ENCODE measurements around the gene KIF25.

The KIF25 gene

GRCh38 chr6:168064226-168064807, 66.8 kb downstream of the KIF25 start:
- no peaks in the 10 kb centered on the region for H3F3A ChIP-seq (ENCODE audit: insufficient read depth)
- H3K9me3 ChIP-seq (ENCODE audit: insufficient read depth, low read length): no peaks in the 10 kb centered on the region
- no peaks in the 10 kb centered on the region for H4K20me1 ChIP-seq (ENCODE audit: low read depth, low read length)
- H2AFZ ChIP-seq (ENCODE audit: low read depth, low read length, severe bottlenecking): no peak overlapping the region
- H3K4me3 ChIP-seq (ENCODE audit: insufficient read depth, low read length, poor library complexity, severe bottlenecking): no peak overlapping the region
- no peak overlapping the region for H3K9ac ChIP-seq (ENCODE audit: low read length)
- H3K79me2 ChIP-seq (ENCODE audit: insufficient read depth, low read length): no peaks in the 10 kb centered on the region
- no peak for TF ChIP-seq EZH2phosphoT487 (conservative IDR thresholded peaks at IDR 0.05; ENCODE audit: low read length)
- TF ChIP-seq CTCF (IDR thresholded peaks at IDR 0.05; ENCODE audit: insufficient read depth, low read length, poor library complexity, severe bottlenecking): no peak
- H3K9me2 ChIP-seq (replicated peaks; ENCODE audit: insufficient read depth, low read length): no peaks in the 10 kb centered on the region
- no peaks in the 10 kb centered on the region for H3K27me3 ChIP-seq (ENCODE audit: low read length)
- H3K36me3 ChIP-seq (ENCODE audit: low read length): no peaks in the 10 kb centered on the region
- no peak overlapping the region for H3K27ac ChIP-seq (ENCODE audit: low read depth, low read length)
- no peak overlapping the region for H3K4me2 ChIP-seq (ENCODE audit: low read depth, low read length, poor library complexity, severe bottlenecking)

GRCh38 chr6:168067081-168067759, 69.7 kb downstream of the KIF25 start:
- no peaks in the 10 kb centered on the region for H3K9me3 ChIP-seq (ENCODE audit: insufficient read depth, low read length)
- H4K20me1 ChIP-seq (ENCODE audit: low read depth, low read length): no peaks in the 10 kb centered on the region
- H3K27ac ChIP-seq (ENCODE audit: low read depth, low read length): no peak overlapping the region
- H3F3A ChIP-seq (ENCODE audit: insufficient read depth): no peaks in the 10 kb centered on the region
- H3K9me2 ChIP-seq (replicated peaks; ENCODE audit: insufficient read depth, low read length): no peaks in the 10 kb centered on the region
- H2AFZ ChIP-seq (ENCODE audit: low read depth, low read length, severe bottlenecking): no peak overlapping the region
- no peaks in the 10 kb centered on the region for H3K36me3 ChIP-seq (ENCODE audit: low read length)
- no peak overlapping the region for H3K4me3 ChIP-seq (ENCODE audit: insufficient read depth, low read length, poor library complexity, severe bottlenecking)
- H3K9ac ChIP-seq (ENCODE audit: low read length): no peak overlapping the region
- H3K27me3 ChIP-seq (ENCODE audit: low read length): no peaks in the 10 kb centered on the region
- H3K4me2 ChIP-seq (ENCODE audit: low read depth, low read length, poor library complexity, severe bottlenecking): no peak overlapping the region
- no peaks in the 10 kb centered on the region for H3K79me2 ChIP-seq (ENCODE audit: insufficient read depth, low read length)
- TF ChIP-seq CTCF (IDR thresholded peaks at IDR 0.05; ENCODE audit: insufficient read depth, low read length, poor library complexity, severe bottlenecking) (no peak), EZH2phosphoT487 (conservative IDR thresholded peaks at IDR 0.05; ENCODE audit: low read length) (no peak)

- Histone ChIP-seq H3K27ac (ENCODE audit: low read depth, low read length) (no peak overlapping the region), H3K79me2 (ENCODE audit: insufficient read depth, low read length) (no peaks in the 10 kb centered on the region), H3K27me3 (ENCODE audit: low read length) (no peaks in the 10 kb centered on the region), H3K4me3 (ENCODE audit: insufficient read depth, low read length, poor library complexity, severe bottlenecking) (no peak overlapping the region), H4K20me1 (ENCODE audit: low read depth, low read length) (no peaks in the 10 kb centered on the region), H3K9ac (ENCODE audit: low read length) (no peak overlapping the region), H3K9me3 (ENCODE audit: insufficient read depth, low read length) (no peaks in the 10 kb centered on the region), H3F3A (ENCODE audit: insufficient read depth) (no peaks in the 10 kb centered on the region), H3K36me3 (ENCODE audit: low read length) (no peaks in the 10 kb centered on the region), H3K9me2 (replicated peaks; ENCODE audit: insufficient read depth, low read length) (no peaks in the 10 kb centered on the region), H3K4me2 (ENCODE audit: low read depth, low read length, poor library complexity, severe bottlenecking) (no peak overlapping the region), H2AFZ (ENCODE audit: low read depth, low read length, severe bottlenecking) (no peak overlapping the region)
- no peak for TF ChIP-seq EZH2phosphoT487 (conservative IDR thresholded peaks at IDR 0.05; ENCODE audit: low read length)
- TF ChIP-seq CTCF (IDR thresholded peaks at IDR 0.05; ENCODE audit: insufficient read depth, low read length, poor library complexity, severe bottlenecking): no peak
Observed at GRCh38 chr6:168070804-168071203, 73.3 kb downstream of the KIF25 start.

All from SU-DHL-6 (cell line).